Ureter (tissue), 1 donor: Measurements from ENCODE around the gene BTAF1. TPM values are rescaled to one million over a fixed set of nuclear protein-coding genes. Genes with fewer than 3 reads are reported as not detected.

ENCODE experiments used
- DNase-seq: peaks from one replicate; pipeline ENCODE4 v3.0.0-alpha.2; 2020; ENCODE audit warnings: low spot score
- total RNA-seq: library from RNA; stranded (reverse); gene quantifications from one replicate; pipeline ENCODE4 v1.2.4, GENCODE V29; 2023
- donor health status: DM: yes; HTN: yes; CAD: no.

Gene BTAF1
- total RNA-seq, 1 donor from 2014 or later, result 55.4 TPM

DNA sequence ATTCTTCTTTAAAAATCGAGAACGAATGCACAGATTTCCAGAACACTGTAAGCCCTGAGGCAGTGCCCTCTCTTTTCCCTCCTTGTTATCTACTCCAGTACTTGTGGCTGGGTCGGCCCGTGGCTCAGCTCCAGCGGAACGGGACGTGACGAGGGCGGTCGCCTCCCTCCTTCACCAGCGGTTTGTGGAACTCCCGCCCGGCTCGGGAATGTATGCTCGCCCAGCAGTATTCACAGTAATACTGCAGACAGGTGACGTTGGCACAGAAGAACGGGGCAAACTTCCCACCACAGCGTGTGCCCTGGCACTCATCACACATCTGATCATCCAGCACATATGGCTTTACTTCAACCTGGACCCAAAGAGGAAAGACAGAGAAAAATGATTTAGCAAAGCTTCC is 128.5 kb downstream of the BTAF1 start:
- no peak for DNase-seq

DNA sequence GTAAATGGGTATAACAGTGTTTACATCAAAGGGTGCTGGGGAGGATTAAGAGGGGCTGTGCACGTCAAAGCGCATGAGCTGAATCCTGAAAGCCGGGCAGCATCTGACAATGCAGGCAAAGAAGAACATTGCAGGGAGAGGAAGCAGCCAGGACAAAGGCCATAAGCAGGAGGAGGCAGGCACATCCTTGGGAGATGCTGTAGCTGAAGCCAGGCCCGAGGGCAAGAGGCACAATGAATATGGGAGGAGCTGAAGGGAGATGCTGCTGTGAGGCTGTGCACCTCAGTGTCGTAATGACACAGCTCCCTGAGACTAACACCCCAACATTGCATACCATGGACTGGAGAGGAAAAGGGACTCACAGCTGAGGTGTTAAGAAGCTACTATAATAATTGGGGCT is 129.2 kb downstream of the BTAF1 start:
- DNase-seq, result no peak

DNA sequence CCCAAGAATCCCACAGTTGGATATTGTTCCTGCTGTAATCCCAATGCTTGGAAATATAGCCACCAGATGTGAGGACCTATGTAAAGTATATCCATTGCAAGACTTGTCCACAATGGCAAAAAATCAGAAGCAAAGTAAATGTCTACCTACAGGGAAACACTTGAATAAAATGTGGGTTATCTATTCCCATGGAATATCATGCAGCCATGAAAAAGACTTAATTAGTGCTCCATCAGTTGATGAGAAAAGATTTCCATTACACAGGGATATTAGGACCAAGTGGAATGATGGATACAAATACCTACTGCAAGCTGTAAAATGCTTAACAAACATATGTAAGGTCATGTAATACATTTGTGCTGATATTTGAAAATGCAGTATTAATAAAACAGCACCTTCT is 131.2 kb downstream of the BTAF1 start:
- DNase-seq, result no peak

DNA sequence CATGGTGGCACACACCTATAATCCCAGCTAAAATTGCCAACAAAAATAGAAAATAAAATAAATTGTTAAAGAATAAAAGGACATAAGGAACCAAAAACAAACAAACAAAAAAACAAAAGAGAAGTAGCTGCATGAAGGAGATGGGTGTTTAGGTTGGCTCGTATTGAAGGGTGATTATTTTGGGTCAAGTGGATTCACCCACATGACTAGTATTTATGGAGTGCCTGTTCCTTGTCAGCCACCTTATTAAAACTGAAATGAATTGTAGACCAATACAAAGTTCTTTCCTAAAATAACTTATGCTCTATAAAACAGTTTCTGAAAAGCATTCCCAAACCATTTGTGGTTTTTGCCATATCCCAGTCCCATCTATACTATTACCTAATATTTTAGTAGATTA is 138.7 kb downstream of the BTAF1 start:
- DNase-seq, result no peak

DNA sequence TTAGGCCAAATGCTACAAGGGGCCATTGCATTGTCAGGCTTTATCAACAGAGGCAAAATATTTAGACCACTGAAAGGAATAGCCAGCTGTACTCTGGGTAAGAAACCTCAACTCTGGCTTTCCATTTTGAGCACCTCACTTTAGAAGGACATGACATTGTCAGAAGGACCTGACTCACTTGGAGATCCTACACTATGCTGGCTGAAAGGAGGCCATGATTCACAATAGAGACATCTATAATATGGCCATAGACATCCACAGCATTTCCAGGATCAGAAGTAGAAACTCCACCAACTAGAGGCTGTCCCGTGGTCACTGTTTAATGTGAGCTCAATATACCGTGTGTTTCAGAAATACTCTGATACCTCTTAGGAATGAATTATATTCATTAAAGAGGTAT is 140.9 kb downstream of the BTAF1 start:
- DNase-seq, result no peak

DNA sequence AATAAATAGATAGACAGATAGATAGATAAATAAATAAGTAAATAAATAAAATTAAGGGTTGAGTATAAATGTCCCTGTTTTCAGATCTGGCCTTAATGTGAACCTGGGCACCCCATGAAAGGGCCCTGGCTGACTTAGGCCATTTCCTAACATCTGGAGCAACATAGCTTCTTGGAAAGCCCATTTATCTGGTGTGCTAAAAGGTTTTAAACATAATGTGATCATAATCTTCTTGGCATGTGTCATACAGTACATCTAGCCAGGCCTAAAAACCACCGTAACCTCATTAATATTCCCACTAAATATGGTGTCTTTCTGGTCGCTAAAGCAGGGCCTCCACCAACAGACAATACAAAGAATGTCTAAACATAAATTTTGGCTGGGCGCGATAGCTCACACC is 142.8 kb downstream of the BTAF1 start:
- DNase-seq, result no peak

DNA sequence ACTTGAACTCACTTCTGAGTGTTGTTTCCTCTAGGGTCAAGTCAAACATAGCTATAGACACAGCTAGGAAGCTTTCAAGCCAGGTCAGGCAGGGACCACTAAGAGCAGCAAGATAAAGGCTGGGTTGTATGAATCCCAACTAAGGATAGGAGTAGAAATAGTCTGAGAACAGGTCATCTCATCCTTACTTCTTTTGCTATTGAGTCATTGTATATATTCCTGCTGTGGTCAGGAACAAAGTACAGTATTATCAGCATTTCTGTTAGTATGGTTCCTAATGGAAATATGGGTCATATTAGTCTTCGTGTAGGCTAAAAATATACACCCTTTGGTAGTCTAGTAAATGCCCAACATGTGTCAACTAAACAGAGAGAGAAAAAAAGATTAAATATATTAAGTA is 145.3 kb downstream of the BTAF1 start:
- DNase-seq, result no peak

DNA sequence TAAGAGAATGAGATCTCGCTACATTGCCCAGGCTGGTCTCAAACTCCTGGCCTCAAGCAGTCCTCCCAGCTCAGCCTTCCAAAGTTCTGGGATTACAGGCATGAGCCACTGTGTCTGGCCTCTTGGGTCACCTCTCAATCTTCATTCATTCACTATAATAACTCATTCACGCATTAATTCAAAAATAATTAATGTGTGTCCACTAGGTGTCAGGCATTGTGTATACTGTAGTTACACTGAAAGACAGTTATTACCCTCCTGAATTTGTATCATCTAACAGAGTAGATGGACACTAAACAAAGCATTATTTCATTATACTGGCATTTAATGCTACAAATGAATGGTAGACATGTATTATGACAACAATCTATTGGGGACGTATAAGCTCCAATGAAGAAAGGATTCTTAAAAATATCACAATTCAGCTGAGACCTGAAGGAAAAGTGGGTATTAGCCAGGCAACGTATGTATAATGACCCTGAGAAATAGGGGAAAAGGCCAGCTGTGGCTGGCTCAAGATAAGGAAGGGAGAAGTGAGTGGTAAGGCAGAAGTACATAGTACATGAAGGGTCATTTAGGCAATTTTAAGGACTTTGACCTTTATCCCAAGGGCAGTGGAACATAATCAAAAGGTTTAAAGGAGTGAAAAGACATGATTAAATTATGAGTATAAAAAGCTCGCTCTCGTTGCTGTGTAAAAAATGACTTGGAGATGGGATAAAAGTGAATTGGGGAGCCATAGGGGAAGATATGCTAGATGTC is 150.7 kb downstream of the BTAF1 start:
- DNase-seq, result no peak

DNA sequence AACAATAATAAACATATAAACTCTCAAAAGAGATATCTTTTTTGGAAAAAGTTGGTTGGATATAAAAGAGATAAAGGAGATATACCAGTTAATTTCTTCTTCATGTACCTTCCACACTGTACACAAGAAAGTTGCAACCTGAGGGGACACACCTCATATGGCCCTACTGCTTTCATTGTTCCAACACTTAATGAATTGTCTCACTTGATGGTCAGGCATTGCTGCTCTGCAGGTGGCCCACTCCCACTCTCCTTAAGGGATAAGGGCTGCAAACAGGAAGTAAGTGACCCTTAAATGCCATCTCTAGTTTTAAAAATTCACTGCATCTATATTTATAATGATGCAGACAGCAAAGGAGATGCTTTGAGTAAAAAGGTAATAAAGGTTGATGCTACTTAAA is 152.3 kb downstream of the BTAF1 start:
- no peak for DNase-seq

DNA sequence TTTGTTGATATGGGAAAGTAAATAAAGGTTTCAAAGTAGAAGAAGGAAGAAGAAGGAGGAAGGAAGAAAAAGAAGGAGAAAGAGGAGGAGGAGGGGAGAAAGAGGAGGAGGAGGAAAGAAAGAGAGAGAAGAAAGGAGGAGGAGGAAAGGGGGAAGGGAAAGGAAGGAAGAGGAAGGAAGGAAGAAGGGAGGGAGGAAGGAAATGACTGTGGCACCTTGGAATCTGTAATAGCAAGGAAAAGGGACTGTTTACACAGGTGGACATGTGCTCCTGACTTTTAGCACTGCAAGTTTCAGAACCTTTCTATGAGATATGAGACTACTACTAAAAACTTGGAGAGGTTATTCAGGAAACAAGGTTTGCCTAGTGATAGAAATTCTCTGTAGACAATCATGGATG is 153.2 kb downstream of the BTAF1 start:
- DNase-seq, result no peak

DNA sequence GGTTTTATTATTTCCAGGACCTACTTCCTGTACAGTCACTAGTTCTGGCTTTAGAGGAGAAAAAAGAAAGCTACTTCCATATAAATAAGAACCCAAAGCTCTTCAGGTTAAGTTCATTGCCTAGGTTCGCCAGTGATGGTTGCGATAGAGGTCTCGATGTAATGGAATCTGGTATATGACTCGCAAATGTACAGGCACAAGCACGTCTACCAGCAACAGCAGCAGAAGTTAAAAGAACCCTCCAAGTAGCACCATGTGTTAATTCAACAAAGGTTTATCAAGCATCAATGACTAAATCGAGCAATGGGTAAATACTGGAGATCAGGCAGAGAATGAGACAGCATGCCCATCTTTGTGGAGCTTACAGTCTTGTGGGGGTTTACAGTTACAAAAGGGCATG is 155.4 kb downstream of the BTAF1 start:
- no peak for DNase-seq

Other genes starting within 250 kb of the BTAF1 start
- 41.0 TPM for gene TNKS2, start 125.3 kb upstream of the BTAF1 start, total RNA-seq
- 2.9 TPM for gene FGFBP3, start 14.3 kb upstream of the BTAF1 start, total RNA-seq